ENCODE data around the gene KRTAP4-5. TPM values are rescaled to one million over a fixed set of nuclear protein-coding genes. Genes with fewer than 3 reads are reported as not detected.
"Not testable (repeated sequence)": the region's sequence is repeated elsewhere in the genome, so short reads cannot be mapped to it uniquely, and the experiment has no call there.

The KRTAP4-5 gene
- total and polyA plus RNA-seq, 2 experiments from 2014 or later, result not detected

- no peaks in the 10 kb centered on the region for H3K36me3 ChIP-seq
- H3K9me3 ChIP-seq (ENCODE audit: low read depth), result no peaks in the 10 kb centered on the region
- no peak for DNase-seq (ENCODE audit: low read depth in 1 of 2, low spot score in 1 of 2)
- H3K4me3 ChIP-seq, result no peak overlapping the region
- no peaks in the 10 kb centered on the region for H3K4me1 ChIP-seq (ENCODE audit: low read depth)
- H3K27ac ChIP-seq, result no peak overlapping the region
- H3K27me3 ChIP-seq, result peaks cover 2% of the 10 kb centered on the region
- TF ChIP-seq CTCF (IDR thresholded peaks at IDR 0.05; ENCODE audit: low read depth, low read length), result no peak
Observed at GRCh38 chr17:41171886-41172285, 22.3 kb upstream of the KRTAP4-5 start.

GRCh38 chr17:41168121-41168520, 18.5 kb upstream of the KRTAP4-5 start, which contains the start of gene KRTAP4-3:
Gene KRTAP4-3, minus strand, starts transcription at chr17:41168221. Its CDS starts 49 bp downstream, at chr17:41168172.
- no peak for TF ChIP-seq CTCF (IDR thresholded peaks at IDR 0.05; ENCODE audit: low read depth, low read length)
- H3K9me3 ChIP-seq (ENCODE audit: low read depth), result no peaks in the 10 kb centered on the region
- peaks cover 5% of the 10 kb centered on the region for H3K27me3 ChIP-seq
- H3K4me1 ChIP-seq (ENCODE audit: low read depth), result no peaks in the 10 kb centered on the region
- no peak for DNase-seq (ENCODE audit: low read depth in 1 of 2, low spot score in 1 of 2)
- no peak within 1 kb of the TSS for H3K4me3 ChIP-seq
- no peak within 1 kb of the TSS for H3K27ac ChIP-seq
- H3K36me3 ChIP-seq, result no peaks in the 10 kb centered on the region

- no peak for TF ChIP-seq CTCF (IDR thresholded peaks at IDR 0.05; ENCODE audit: low read depth, low read length)
- DNase-seq (ENCODE audit: low read depth in 1 of 2, low spot score in 1 of 2), result no peak
- no peaks in the 10 kb centered on the region for H3K9me3 ChIP-seq (ENCODE audit: low read depth)
- H3K36me3 ChIP-seq, result no peaks in the 10 kb centered on the region
- no peak overlapping the region for H3K4me3 ChIP-seq
- H3K27me3 ChIP-seq, result peaks cover 9% of the 10 kb centered on the region
- H3K4me1 ChIP-seq (ENCODE audit: low read depth), result no peaks in the 10 kb centered on the region
- H3K27ac ChIP-seq, result no peak overlapping the region
Observed at GRCh38 chr17:41167561-41167960, 17.9 kb upstream of the KRTAP4-5 start.

- Histone ChIP-seq H3K4me1 (ENCODE audit: low read depth) (no peaks in the 10 kb centered on the region), H3K36me3 (no peaks in the 10 kb centered on the region), H3K27me3 (peaks cover 15% of the 10 kb centered on the region), H3K27ac (no peak overlapping the region), H3K9me3 (ENCODE audit: low read depth) (no peaks in the 10 kb centered on the region), H3K4me3 (no peak overlapping the region)
- TF ChIP-seq CTCF (IDR thresholded peaks at IDR 0.05; ENCODE audit: low read depth, low read length), result no peak
- no peak for DNase-seq (ENCODE audit: low read depth in 1 of 2, low spot score in 1 of 2)
Observed at GRCh38 chr17:41163828-41164227, 14.2 kb upstream of the KRTAP4-5 start.

- no peaks in the 10 kb centered on the region for H3K36me3 ChIP-seq
- DNase-seq (ENCODE audit: low read depth in 1 of 2, low spot score in 1 of 2), result no peak
- H3K27me3 ChIP-seq, result peaks cover 15% of the 10 kb centered on the region
- no peak within 1 kb of the TSS for H3K27ac ChIP-seq
- H3K4me3 ChIP-seq, result no peak within 1 kb of the TSS
- H3K4me1 ChIP-seq (ENCODE audit: low read depth), result no peaks in the 10 kb centered on the region
- TF ChIP-seq CTCF (IDR thresholded peaks at IDR 0.05; ENCODE audit: low read depth, low read length), result no peak
- H3K9me3 ChIP-seq (ENCODE audit: low read depth), result no peaks in the 10 kb centered on the region
Observed at GRCh38 chr17:41160648-41161047, 11.0 kb upstream of the KRTAP4-5 start, which contains the start of gene KRTAP4-4. Gene KRTAP4-4, minus strand, starts transcription at chr17:41160748. Its CDS starts 57 bp downstream, at chr17:41160691.

GRCh38 chr17:41160190-41160589, 10.6 kb upstream of the KRTAP4-5 start:
- H3K36me3 ChIP-seq; H3K27ac ChIP-seq; DNase-seq (ENCODE audit: low read depth in 1 of 2, low spot score in 1 of 2); H3K4me1 ChIP-seq (ENCODE audit: low read depth); H3K4me3 ChIP-seq; H3K9me3 ChIP-seq (ENCODE audit: low read depth): not testable (repeated sequence)
- H3K27me3 ChIP-seq, result peaks cover 15% of the 10 kb centered on the region

Measured in cardiac muscle cell (in vitro differentiated cells and primary cell).